Heart right ventricle (tissue), 16 donors: ENCODE data around the gene PIPOX. TPM values are rescaled to one million over a fixed set of nuclear protein-coding genes. Genes with fewer than 3 reads are reported as not detected.

Source experiments
- ATAC-seq, 8 donors: fragments of 200-7000 bp; cut with Tn5 transposase; one replicate each; pipeline ENCODE4 v1.9.1; 2020; ENCODE audit warnings: mild to moderate bottlenecking in 8 of 8, moderate library complexity in 8 of 8, moderate number of reproducible peaks in 1 of 8
- DNase-seq, 2 donors: peaks; one replicate each; pipeline ENCODE4 v3.0.0-alpha.2; 2020
- H3K27ac ChIP-seq, 10 donors: fragments of 200-600 bp; sonication (generic) in 2 of 10; one replicate each; pipeline versions ENCODE4 v1.5.0 to v1.8.0; 2020 to 2022; ENCODE audit warnings: mild to moderate bottlenecking in 3 of 10
- H3K27me3 ChIP-seq, 7 donors: fragments of 200-600 bp; one replicate each; pipeline ENCODE4 v1.8.0; 2021 to 2022; ENCODE audit warnings: mild to moderate bottlenecking in 2 of 7
- H3K36me3 ChIP-seq, 9 donors: fragments of 200-600 bp; sonication (generic) in 1 of 9; one replicate each; pipeline versions ENCODE4 v1.5.0 to v1.8.0; 2020 to 2022; ENCODE audit warnings: mild to moderate bottlenecking in 2 of 9
- H3K4me1 ChIP-seq, 9 donors: fragments of 200-600 bp; sonication (generic) in 1 of 9; one replicate each; pipeline versions ENCODE4 v1.5.0 to v1.8.0; 2020 to 2022; ENCODE audit warnings: mild to moderate bottlenecking in 4 of 9
- H3K4me3 ChIP-seq, 10 donors: fragments of 200-600 bp; sonication (generic) in 2 of 10; one replicate each; pipeline versions ENCODE4 v1.5.0 to v1.8.0; 2020 to 2022; ENCODE audit warnings: mild to moderate bottlenecking in 7 of 10, moderate library complexity in 2 of 10
- H3K9me3 ChIP-seq, 11 donors: fragments of 200-600 bp in 10 of 11; sonication (generic) in 2 of 11; one replicate each; pipeline versions ENCODE4 v1.5.0 to v1.8.0; 2013 to 2022; ENCODE audit warnings: mild to moderate bottlenecking in 2 of 11, control low read depth in 1 of 11, moderate library complexity in 1 of 11
- CTCF ChIP-seq, 9 donors: fragments of 200-600 bp; sonication (generic) in 2 of 9; IDR thresholded peaks; one replicate each; pipeline versions ENCODE4 v1.5.0 to v1.8.0; 2021 to 2022; ENCODE audit warnings: antibody characterized with exemption in 9 of 9, mild to moderate bottlenecking in 5 of 9, moderate library complexity in 1 of 9
- WGBS, 2 donors: extraction: QIAGEN DNeasy Blood & Tissue Kit; methylation state at CpG; one replicate each; pipeline ENCODE4 v1.1.7; 2013; ENCODE audit warnings: inconsistent platforms in 1 of 2; 5-methylcytosine and 5-hydroxymethylcytosine counted together
- intact Hi-C, 10 donors: fragments of 100-400 bp; cut with DNase I; formaldehyde crosslinking; loops; one replicate each; pipeline versions ENCODE4 v1.11.1 to v1.14.2; 2022
- polyA plus RNA-seq, 2 donors: library from polyadenylated mRNA; stranded (reverse); fragments of 200-250 nt; gene quantifications; one replicate each; pipeline ENCODE4 v1.2.3, GENCODE V29; 2013
- total RNA-seq, 10 donors: library from RNA; stranded (reverse); fragmentation: NEBNext Ultra II Directional in 3 of 10; extraction: Animal tissue kit (Norgen Biotek cat#: 25700) in 3 of 10; gene quantifications; one replicate each; pipeline versions ENCODE4 v1.2.1 to v1.2.4, GENCODE V29; 2021 to 2023
- donor health status: Arrhythmogenic right ventricular cardiomyopathy.
- donor health status: ischemic (EF 13 %, LVEDD 7.1; RV severe dilation, severe dysfunction).
- donor health status: healthy with polysubstance abuse.
- donor health status: DM: no; HTN: yes; CAD: no.
- donor health status: DM: no; HTN: no; CAD: no.
- donor health status: ischemic (EF 25% LVEDD 6.9; RV normal size, moderate dysfunction).
- donor health status: ischemic (EF 25% LVEDD 5.7; RV mildly dilated, moderate dysfunction).
- donor health status: healthy.
- donor health status: DM: yes; HTN: yes; CAD: no.
- donor health status: Ischemic cardiomyopathy.
- donor health status: ischemic (EF 35%, LVEDD 5.7; RV mildly dilated, moderate dysfunction).
- donor health status: nonischemic (EF 11% LVEDD 7.7; RV severe dilation, severe dysfunction).
- donor health status: DM: yes; HTN: yes; CAD: no.
- donor health status: PGD.
- donor health status: ischemic (EF 29% LVEDD 5.4; RV normal size, mild dysfunction).
- donor health status: nonischemic (EF 23%, LVEDD 6.1; RV moderate dilation, normal function).

The PIPOX gene
- total and polyA plus RNA-seq, 12 donors = 0.12 to 4.1 (median 0.76) TPM; not detected in 2

GRCh38 chr17:29019475-29020181, 23.3 kb upstream of the PIPOX start:
- DNase-seq (no peak), ATAC-seq (peak in 2 of 8 donors; percentile 33 to 67)
- Histone ChIP-seq H3K36me3 (no peaks in the 10 kb centered on the region), H3K27me3 (peaks cover 8 to 67% (median 55%) of the 10 kb centered on the region in 7 donors), H3K27ac (no peak overlapping the region), H3K4me3 (peak overlapping the region in 3 of 10 donors; percentile 5 to 21 (median 17)), H3K4me1 (peaks cover 0 to 11% (median 7%) of the 10 kb centered on the region in 9 donors), H3K9me3 (no peaks in the 10 kb centered on the region)
- intact Hi-C loops = loop anchor here in 1 of 10 donors (10.0 kb wide), 1 partner anchor 45 kb away; no protein-coding TSS in a partner anchor
- TF ChIP-seq CTCF (IDR thresholded peaks at IDR 0.05) = no peak
- WGBS, 2 donors = 9 to 10% methylated on average over 39 of the region's 39 CpGs

DNA sequence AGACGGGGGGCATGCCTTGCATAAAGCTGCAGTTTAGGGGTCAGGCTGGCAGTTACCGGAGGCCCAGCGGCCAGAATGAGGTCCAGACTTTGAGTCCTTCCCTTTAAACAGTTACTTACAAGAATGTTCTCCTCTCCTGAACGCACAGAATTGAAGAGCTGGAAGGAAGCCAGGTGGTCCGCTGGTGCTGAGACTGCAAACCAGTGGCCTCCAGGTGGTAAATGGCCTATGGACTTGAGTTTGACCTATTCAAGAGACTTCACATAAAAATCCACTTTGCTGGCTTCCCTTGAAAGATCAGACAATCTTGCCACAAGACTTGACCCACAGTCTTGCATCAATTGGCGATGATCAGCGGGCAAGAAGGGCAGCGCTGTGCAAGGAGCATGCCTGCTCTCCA, 22.4 kb upstream of the PIPOX start:
- DNase-seq = no peak
- Histone ChIP-seq H3K4me3 (no peak overlapping the region), H3K36me3 (no peaks in the 10 kb centered on the region), H3K4me1 (peaks cover 0 to 11% (median 7%) of the 10 kb centered on the region in 9 donors), H3K27me3 (peaks cover 8 to 70% (median 55%) of the 10 kb centered on the region in 7 donors), H3K27ac (no peak overlapping the region), H3K9me3 (no peaks in the 10 kb centered on the region)
- no peak for TF ChIP-seq CTCF (IDR thresholded peaks at IDR 0.05)
- 77 to 82% methylated on average over 8 of the region's 8 CpGs for WGBS, 2 donors
- no peak for ATAC-seq
- intact Hi-C loops = no loop called here

DNA sequence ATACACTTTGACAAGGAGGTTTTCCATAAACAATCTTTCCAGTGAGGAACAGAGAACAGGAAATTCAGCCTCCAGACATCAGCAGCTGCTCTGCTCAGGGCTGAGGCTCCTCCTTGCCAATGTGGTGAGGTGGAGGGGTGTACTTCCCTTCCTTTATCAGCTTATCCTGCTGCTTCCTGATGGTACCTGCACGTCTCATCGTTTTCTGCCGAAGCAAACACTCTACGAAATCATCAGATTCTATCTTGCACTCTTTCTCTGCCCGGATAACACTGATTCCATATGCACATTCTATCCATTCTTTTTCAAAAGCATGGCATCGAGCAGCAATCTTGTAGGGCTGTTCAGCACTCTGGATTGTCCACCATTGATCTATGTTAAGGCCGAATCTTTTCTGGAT, 21.7 kb upstream of the PIPOX start:
- ATAC-seq (no peak), DNase-seq (no peak)
- intact Hi-C loops = no loop called here
- 50 to 62% methylated on average over 7 of the region's 7 CpGs for WGBS, 2 donors
- Histone ChIP-seq H3K4me1 (peaks cover 0 to 11% (median 7%) of the 10 kb centered on the region in 9 donors), H3K27ac (no peak overlapping the region), H3K9me3 (no peaks in the 10 kb centered on the region), H3K4me3 (no peak overlapping the region), H3K27me3 (peaks cover 8 to 68% (median 59%) of the 10 kb centered on the region in 7 donors), H3K36me3 (no peaks in the 10 kb centered on the region)
- TF ChIP-seq CTCF (IDR thresholded peaks at IDR 0.05) = no peak

- WGBS, 2 donors = 73 to 79% methylated on average over 7 of the region's 7 CpGs
- DNase-seq (no peak), ATAC-seq (no peak)
- Histone ChIP-seq H3K4me1 (peaks cover 0 to 11% (median 7%) of the 10 kb centered on the region in 9 donors), H3K27me3 (peaks cover 8 to 63% (median 55%) of the 10 kb centered on the region in 7 donors), H3K9me3 (no peaks in the 10 kb centered on the region), H3K4me3 (no peak overlapping the region), H3K27ac (no peak overlapping the region), H3K36me3 (no peaks in the 10 kb centered on the region)
- intact Hi-C loops = no loop called here
- no peak for TF ChIP-seq CTCF (IDR thresholded peaks at IDR 0.05)
Measured at GRCh38 chr17:29022074-29022473, 20.9 kb upstream of the PIPOX start.
